Astrocyte of the cerebellum (primary cell): Measurements from ENCODE around the gene TIMP4.

Experiments used
- DNase-seq: peaks from one replicate; pipeline ENCODE4 v3.0.0-alpha.2; 2011; ENCODE audit warnings: low read depth
- H3K4me3 ChIP-seq: 2 replicates; pipeline ENCODE4 v1.5.1; 2011; ENCODE audit warnings: mild to moderate bottlenecking, low read depth, low read length, moderate library complexity
- CTCF ChIP-seq: IDR thresholded peaks from 2 replicates; pipeline ENCODE4 v1.5.1; 2012; ENCODE audit warnings: low read length, low read depth, moderate library complexity, mild to moderate bottlenecking; ENCODE audit errors: missing control alignments
- in situ Hi-C: cut with HindIII; loops from 2 replicates; pipeline ENCODE4 v1.10.0; 2017; ENCODE audit warnings: low sequenced_read_pairs

The TIMP4 gene

GRCh38 chr3:12136371-12136770 lies 22.3 kb downstream of the TIMP4 start:
- H3K4me3 ChIP-seq: no peak overlapping the region
- no peak for DNase-seq
- in situ Hi-C loops: loop anchor here (25.0 kb wide), 1 partner anchor 351 kb away; the partner anchor contains the start of gene TSEN2
- no peak for TF ChIP-seq CTCF

- in situ Hi-C loops: loop anchor here (25.0 kb wide), 1 partner anchor 352 kb away; the partner anchor contains the start of gene TSEN2
- H3K4me3 ChIP-seq: no peak overlapping the region
- DNase-seq: peak; percentile 37
- peak; percentile 95 for TF ChIP-seq CTCF
These were observed 23.6 kb downstream of the TIMP4 start for GRCh38 chr3:12135029-12135657.

- no peak overlapping the region for H3K4me3 ChIP-seq
- in situ Hi-C loops: loop anchor here (25.0 kb wide), 1 partner anchor 354 kb away; the partner anchor contains the start of gene TSEN2
- TF ChIP-seq CTCF: no peak
- no peak for DNase-seq
These were observed 25.8 kb downstream of the TIMP4 start for GRCh38 chr3:12132881-12133280.

GRCh38 chr3:12131351-12132090 lies 27.2 kb downstream of the TIMP4 start:
- no peak for DNase-seq
- in situ Hi-C loops: loop anchor here (25.0 kb wide), 1 partner anchor 356 kb away; the partner anchor contains the start of gene TSEN2
- no peak for TF ChIP-seq CTCF
- no peak overlapping the region for H3K4me3 ChIP-seq

GRCh38 chr3:12127391-12127790 lies 31.3 kb downstream of the TIMP4 start:
- DNase-seq: no peak
- in situ Hi-C loops: loop anchor here (25.0 kb wide), 1 partner anchor 360 kb away; the partner anchor contains the start of gene TSEN2
- TF ChIP-seq CTCF: no peak
- H3K4me3 ChIP-seq: no peak overlapping the region

GRCh38 chr3:12125772-12126171 lies 32.9 kb downstream of the TIMP4 start:
- in situ Hi-C loops: loop anchor here (25.0 kb wide), 1 partner anchor 362 kb away; the partner anchor contains the start of gene TSEN2
- no peak for TF ChIP-seq CTCF
- no peak overlapping the region for H3K4me3 ChIP-seq
- DNase-seq: no peak
